Measurements from ENCODE around the gene EPS8L2.
"Not testable (repeated sequence)": the region's sequence is repeated elsewhere in the genome, so short reads cannot be mapped to it uniquely, and the experiment has no call there.

Gene EPS8L2

DNA sequence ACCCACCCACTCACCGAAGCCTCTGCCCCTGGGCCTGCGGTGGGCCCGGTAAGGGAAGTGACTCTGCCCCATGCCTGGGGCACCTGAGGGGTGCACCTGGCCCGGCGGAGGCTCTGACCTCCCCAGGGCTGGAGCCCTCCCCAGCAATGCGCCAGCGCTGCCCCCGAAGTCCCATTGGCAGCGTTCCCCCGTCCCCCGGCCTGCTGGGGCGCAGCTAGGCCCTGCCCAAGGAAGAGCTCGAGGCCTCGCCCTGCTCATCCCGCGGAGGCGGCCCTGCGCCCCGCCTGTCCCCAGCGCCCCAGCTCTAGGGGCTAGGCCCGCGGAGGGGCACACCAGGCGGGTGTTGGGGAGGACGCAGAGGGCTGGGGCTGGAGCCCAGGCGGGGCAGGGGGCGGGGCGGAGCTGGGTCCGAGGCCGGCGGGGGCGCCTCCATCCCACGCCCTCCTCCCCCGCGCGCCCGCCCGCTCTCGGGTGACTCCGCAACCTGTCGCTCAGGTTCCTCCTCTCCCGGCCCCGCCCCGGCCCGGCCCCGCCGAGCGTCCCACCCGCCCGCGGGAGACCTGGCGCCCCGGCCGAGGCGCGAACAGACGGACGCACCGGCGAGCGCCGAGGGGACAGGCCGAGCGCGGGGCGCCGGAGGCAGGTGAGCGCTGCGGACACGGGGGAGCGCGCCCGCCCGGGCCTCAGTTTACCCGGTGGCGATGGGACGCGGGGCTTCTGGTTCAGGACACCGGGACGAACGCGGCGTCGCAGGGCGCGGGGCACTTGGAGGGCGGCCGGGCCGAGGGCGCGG is at the start of gene EPS8L2:
TSS of gene EPS8L2 (plus strand) at position 586 of the 793 bp plus-strand sequence. CDS start 3,177 bp downstream, outside the sequence.
- DNase-seq, result no peak

DNA sequence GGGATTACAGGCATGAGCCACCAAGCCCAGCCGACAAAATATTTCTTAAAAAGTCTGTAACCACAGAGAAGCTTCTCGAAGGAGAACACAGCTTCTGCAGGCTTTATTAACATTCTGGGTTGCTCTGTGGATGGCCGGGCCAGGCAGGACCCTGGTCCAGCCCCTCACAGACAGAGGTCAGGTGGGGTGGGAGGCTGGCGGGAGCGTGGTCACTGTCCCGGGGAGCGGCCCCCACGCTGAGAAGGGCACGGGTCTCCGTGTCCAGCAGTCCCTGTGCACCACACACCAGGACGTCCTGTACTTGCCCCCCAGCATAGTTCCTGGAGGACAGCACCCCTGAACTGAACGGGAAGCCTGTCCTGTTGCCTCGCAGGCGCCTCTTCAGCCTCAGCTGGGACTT is 49.6 kb upstream of the EPS8L2 start:
- DNase-seq, result no peak

DNA sequence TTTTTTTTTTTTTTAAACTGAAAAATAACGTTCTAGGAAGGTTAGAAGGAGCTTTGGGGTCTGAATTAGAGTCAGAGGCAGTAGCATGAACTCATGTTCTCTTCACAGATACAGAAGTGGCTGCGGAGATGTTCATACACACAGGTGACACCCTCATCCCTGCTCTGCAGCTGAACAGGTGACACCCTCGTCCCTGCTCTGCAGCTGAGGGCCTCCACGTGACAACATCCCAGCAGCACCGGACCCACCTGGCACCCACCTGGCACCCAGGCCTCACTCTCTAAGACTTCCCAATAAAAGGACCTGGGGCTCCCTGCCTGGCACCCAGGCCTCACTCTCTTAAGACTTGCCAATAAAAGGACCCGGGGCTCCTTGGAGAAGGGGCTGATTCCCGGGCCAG is 49.2 kb upstream of the EPS8L2 start:
- no peak for DNase-seq

DNA sequence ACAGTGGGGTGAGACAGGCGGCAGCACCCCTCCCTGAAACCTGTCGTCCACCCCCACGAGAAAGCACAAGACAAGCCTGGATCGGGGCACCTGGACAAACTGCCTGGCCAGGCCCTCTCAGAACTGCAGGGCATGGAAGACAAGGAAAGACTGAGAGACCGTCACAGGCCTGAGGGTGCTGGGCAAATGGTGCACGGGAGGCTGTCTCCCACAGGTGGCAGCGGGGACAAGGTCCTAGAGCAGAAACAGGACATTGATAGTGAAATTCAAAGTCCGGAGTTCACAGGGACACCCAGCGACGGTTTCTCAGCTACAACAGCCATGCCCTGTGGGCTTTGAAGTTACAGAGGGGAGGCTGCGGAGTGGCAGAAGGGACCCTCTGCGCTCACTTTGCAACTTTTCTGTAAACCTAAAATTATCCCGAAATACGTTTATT is 48.3 kb upstream of the EPS8L2 start:
- no peak for DNase-seq

DNA sequence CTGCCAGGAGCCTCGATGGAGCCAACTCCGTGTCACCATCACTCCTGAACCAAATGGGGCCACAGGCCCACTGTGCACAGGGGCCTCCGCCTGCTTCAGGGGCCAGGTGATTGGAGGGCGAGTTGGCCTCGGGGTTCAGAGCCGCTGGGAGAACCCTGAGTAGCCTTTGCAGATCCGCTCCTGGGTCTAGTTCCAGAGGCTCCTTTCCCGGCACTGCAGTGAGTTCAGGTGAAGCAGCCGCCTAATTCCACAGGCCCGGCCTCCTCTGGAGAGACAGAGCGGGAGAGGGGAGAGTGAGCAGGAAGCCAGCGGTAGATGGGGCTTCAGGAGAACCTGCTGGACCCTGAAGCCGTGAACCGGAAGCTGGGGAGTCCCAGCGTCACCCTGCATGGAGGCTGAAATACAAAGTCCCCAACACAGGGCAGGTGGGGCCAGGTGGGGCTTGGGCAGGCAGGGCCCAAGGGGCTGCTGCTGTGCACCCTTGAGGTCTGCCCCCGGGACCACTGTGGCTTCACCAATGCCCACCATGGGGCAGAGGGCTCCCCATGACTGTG is 46.4 kb upstream of the EPS8L2 start:
- DNase-seq, result no peak

DNA sequence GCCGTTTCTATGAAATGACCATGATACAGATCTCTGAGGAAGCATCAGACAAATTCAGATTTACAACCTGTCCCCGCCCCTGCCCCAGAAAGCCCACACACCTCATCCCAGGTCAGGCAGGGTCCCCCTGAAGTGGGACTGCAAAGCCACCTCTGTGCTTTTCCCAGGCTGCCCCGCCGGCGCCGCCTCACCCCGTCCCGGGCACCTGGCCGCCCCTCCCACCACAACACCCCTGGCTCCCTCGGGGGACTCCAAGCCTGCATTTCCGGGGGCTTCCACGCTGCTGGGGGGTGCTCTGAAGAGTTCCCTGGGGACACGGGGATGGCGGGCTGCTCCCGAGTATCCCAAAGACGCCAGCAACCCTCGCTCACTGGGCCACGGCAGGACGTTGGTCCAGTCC is 45.8 kb upstream of the EPS8L2 start:
- DNase-seq, result no peak

DNA sequence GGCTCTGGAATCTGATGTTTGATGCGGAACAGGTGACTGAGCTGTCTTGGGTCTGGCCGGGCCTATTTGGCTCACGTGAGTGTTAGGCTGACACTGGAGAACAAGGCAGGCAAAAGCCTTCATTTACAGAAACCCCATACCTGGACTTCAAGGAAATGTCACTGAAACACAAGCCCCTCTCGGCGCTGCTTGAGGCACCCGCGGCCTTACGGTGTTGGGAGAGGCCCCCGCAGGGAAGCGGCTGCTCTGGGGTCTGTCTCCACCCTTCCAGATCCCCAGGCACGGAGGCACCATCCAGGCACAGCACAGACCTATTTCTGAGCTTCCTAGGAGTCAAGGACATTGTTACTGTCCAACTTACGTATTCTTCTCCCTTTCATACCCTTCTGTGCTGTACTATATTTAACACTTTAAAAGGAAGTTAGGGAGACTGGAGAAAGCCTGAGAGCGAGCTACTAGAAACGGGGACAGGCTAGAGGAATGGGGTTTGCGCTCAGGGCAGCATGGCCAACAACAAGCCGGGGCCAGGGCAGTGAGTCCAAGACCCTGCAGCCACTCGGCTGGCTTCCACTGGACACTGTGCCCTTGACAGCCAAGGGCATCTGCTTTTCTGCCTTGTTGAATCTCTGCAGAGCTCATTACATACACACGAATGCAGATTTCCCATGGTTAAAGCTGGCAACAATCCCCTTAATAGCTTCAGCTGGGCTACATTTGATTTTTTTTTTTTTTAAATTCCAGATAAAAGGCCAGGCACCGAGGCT is 45.2 kb upstream of the EPS8L2 start:
- DNase-seq, result no peak

DNA sequence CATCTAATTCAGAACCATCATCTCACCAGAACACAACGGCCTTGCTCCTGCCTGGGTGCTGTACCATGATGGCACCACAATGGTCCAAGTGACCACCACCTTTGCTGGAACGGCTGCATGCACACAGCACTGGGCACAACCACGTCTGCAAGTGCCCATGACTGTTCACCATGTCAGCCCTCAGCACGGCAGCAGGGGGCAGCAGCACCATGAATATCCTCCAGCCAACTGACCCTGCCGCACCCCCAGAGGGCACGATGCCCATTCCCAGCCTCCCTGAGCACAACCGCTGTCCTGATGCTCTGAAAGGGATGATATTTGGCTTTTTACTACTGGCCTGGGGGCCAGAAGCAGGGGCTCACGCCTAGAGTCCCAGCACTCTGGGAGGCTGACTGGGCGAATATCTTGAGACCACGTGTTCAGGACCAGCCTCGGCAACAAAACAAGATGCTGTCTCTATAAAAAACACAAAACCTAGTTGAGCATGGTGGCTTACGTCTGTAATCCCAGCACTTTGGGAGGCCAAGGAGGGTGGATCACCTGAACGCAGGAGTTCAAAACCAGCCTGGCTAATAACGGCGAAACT is 43.2 kb upstream of the EPS8L2 start:
- peak; percentile 74 for DNase-seq

DNA sequence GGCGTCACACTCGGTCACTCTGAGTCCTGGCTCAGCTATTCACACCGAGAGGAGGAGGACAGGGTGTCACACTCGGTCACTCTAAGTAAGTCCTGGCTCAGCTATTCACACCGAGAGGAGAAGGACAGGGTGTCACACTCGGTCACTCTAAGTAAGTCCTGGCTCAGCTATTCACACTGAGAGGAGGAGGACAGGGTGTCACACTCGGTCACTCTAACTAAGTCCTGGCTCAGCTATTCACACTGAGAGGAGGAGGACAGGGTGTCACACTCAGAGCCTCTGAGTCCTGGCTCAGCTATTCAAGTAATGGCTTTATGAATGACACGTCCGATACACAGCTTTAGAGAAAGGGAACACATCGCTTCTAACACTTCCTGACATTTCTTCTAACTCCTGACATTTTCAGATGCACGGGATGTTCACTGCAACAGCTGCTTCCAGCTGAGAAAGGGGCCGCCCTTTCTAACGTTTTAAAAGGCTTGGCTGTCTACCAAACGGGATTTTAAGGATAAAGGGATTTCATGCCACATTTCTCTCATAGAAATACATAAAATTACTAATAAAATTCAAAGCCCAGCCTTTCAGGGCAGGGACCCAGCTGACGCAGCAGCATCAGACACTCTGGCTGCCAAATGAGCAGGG is 40.8 kb upstream of the EPS8L2 start:
- DNase-seq, result no peak

DNA sequence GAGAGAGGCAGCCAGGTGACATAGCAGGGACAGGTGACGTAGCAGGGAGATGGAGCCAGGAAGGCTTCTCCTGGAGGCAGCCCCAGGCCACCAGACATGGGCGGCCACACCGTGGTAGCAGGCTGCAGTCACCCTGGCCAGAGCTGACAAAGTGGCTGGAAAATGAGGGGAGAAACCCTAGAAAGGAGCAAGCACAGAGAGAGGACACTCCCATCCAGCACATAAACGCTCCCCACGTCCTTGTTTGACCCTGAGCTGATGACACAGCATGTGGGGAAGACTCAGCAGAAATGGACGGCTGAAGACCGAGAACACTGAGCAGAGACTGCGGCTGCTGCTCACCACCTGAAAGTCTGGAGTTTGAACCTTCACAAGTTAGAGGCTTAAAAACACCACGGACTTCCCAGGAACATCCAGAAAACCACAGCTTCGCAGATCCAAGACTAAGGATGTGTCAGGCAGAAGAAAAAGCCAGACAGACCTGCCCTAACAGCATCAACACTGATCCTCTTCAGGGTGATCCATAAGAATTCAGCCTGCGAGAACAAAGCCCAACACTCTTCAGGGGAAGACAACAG is 40.2 kb upstream of the EPS8L2 start:
- DNase-seq, result peak; percentile 76

DNA sequence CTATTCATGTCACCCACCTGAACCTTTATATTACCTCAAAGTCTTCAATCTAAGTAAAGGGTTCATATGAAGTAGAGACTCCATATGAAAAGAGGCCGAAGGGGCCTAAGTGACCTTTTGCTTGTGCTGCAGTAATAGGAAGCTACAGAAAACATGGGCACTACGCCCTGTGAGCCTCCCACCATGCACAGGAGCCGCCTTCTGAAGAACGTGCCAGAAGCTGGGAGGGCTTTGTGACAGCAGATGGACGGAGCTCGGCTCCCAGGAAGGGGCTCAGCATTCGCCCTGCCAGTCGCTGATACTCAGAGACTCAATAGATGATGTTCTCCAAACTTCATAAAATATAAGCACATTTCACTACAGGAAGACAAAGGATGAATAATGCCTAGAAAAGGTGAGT is 32.2 kb upstream of the EPS8L2 start:
- DNase-seq, result no peak

DNA sequence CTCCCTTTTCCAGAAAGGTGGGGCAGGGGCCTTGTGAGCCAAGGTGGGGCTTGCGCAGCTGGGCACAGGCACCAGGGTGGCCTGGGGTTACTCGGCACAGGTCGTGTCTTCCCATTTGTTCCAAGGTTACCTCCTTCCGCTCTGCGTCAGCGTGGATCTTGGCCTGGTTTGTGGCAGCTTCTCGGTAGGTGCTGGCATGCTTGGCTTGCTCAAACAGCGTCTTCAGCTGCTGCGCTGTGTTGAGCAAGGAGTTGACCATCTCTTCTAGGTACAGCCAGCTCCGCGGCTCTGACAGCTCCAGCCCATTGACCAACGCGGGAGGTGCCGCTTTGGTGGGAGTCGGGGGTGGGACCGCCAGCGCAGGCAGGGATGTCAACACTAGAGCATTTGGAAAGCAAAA is 31.6 kb upstream of the EPS8L2 start:
- no peak for DNase-seq

DNA sequence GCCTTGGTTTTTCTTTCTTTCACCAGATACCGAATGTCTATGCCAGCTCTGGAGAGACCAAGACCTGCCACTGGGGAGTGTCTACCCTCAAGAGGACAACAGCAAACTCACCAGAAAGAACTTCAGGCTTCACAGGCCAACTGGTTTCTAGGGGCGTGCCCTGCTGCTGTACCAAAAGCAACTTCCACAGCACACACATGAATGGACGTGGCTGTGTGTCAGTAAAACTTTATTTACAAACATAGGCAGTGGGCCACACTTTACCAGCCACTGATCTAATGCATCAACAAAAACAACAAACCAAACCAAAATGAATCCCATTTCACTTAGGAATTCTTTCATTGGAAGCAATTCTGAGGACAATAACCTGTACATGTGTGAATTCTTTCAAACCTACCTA is 27.7 kb upstream of the EPS8L2 start:
- no peak for DNase-seq

DNA sequence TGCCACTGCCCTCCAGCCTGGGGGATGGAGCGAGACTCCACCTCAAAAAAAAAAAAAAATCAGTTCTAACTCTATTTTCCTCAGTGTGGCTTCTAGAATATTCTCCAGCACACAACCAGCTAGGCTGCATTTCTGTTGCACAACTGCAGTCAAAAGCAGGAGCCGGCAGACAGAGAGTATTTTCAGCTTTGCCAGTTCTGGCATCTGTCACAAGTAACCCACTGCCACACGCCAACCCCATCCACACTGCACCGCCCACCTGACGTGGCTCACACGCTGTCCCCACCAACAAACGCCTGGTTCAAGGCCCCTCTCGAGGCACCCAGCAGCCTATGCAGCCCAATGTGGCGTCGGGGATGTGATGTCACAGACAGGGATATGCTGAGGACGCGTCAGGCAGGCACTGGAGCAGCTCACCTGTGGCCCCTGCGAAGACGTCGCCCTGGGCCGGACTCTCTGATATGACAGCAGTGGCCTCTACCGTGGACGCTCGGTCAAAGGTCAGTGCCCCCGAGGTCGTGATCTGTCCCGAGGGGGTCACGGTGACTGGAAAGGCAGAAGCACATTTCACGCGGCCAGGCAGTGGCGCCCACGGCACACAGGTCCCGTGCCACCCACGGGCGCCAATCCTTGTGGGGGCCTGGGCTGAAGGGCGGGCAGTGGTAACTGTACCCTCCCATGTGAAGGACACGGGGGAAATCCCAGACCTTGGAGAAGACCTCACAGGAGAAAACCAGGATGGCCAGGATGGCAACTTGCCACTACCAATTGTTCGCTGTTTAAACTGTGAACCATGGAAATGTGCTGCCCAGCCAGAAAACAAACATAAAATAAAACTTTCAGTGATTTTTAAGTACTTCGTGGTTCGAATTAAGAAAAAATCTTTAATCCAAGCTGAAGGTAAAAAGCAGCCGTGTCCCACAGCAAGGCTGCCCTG is 26.5 kb upstream of the EPS8L2 start:
- no peak for DNase-seq

DNA sequence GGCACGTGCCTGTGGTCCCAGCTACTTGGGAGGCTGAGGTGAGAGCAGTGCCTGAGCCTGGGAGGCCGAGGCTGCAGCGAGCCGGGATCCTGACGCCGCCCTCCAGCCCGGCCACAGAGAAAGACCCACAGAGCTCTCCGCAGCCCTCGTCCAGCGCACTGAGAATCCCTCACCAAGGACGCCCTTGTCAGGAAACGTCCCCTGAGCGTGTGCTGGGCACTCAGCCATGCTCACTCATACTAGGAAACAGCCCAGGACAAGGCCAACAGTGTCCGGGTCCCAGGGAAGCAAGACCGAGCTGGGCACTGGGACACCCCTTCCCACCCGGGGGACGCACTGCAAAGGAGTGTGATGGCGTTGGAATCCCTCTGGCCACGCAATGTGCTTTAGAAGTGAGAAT is 25.6 kb upstream of the EPS8L2 start:
- DNase-seq, result no peak

DNA sequence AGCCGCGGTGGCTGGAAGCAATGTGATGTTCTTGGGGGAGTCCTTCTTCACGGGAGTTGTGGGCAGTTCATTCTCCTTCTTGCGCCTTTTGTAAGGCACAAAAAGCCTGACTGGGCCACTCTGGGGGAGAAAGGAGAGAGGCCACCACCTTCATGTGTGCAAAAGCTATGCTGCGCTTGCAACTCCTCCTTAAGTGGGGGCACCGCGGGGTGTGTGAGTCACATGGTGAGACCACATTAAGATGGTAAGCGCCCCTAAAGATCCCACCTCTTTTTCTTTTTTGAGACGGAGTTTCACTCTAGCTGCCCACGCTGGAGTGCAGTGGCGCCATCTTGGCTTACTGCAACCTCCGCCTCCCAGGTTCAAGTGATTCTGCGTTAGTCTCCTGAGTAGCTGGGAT is 25.1 kb upstream of the EPS8L2 start:
- DNase-seq, result no peak

DNA sequence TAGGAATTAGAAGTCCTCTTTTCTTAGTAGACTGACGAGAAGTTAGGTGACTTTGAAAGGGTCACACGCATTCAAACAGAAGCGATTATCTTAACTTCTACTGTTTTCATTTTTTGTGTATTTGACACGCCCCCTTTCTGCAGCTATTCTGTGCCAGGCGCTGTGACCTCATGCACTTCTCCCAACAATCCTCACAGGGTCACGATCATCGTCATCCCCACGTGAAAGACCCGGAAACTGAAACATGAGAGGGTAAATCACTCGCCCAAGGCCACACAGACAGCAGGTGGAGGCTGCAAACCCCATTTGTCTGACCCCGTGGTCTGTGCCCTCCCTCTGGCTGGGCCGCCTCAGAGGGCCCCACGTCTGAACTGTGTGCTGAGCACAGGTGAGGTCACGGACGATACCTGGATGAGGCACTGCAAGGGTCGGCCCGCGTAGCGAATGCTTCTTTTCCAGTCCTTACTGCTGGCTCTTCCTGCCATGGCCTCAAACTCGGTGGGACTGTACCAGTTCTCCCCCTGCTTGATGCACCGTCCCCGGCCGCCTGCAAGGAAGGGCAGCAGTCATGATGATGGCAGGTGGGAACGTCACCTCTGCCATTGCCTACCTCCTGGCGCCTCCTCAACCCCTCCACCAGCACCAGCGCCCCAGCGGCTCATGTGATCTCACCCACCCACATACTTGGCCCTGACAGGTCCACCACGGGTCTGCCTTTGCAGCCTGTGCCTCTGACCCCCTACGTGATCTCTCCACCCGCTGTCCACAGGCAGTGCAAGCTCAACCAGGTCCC is 19.4 kb upstream of the EPS8L2 start:
- DNase-seq, result no peak

DNA sequence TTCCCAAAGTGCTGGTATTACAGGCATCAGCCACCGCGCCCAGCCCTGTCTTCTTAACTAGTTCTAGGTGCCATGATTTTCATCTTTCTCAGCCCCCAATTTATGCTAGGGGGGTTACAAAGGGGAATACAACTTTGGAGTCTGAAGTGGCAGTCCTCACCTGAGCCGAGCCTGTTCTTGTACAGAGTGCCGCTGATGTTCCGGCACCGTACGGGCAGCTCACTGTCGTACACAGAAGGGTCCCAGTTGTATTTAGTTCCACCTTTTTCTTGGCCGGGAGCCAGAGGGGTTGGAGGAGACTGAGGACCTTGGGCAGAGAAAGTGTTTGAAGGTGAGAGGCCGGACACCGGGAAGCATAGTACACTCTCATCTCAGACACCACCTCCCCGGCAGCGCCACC is 18.3 kb upstream of the EPS8L2 start:
- no peak for DNase-seq

DNA sequence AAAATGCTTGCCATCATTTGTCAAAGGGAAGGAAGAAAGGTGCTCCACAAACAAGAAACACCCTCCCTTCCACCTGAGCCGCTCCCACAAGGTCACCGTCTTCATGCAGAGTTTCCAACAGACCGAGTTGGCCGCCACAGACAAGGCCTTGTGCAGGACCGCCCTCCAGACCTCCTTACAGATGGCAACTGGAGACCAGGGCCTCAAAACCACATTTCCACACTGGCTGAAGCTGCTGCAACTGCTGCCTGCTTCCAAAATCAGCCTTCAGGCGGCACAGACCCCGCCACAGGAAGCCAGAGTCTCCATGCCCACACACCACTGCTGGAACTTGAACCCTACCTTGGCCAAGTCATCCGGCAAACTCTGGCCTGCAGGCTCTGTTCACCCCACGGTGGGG is 17.4 kb upstream of the EPS8L2 start:
- DNase-seq, result peak; percentile 35

DNA sequence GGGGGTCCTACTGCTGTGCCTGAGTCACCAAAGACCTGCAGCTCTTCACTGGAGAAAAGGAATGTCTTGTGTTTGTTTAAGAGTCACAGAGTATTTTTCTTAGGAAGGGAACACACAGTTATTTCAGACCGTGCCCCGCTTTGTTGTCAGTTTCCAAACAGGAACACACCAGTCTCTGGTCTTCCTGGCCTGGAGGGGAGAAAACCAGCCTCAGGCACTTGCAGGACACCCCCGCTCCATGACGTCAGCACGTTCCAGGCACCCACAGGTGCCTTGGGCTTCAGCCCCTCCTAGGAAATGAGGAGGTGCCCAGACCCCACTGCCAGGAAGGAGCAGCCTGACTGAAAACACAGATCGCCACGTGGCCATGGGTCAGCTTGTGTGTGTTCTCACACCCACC is 16.4 kb upstream of the EPS8L2 start:
- DNase-seq, result no peak

DNA sequence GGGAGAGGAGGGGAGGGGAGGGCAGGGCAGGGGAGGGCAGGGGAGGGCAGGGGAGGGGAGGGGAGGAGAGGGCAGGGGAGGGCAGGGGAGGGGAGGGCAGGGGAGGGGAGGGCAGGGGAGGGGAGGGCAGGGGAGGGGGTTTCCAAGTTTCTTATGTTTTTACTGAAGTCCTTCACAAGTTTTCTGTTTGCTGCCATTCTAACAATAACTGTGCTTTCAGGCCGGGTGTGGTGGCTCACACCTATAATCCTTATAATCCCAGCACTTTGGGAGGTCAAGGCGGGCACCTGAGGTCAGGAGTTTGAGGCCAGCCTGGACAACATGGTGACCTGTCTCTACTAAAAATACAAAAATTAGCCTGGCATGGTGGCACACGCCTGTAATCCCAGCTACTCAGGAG is 15.8 kb upstream of the EPS8L2 start:
- DNase-seq, result not testable (repeated sequence)
